NCI-H2227 (cell line): Measurements from ENCODE around the gene ZBTB7C.
"Not testable (repeated sequence)": the region's sequence is repeated elsewhere in the genome, so short reads cannot be mapped to it uniquely, and the experiment has no call there.

Experiments used
- DNase-seq: peaks from one replicate; lab custom pipeline; 2025; ENCODE audit not compliant: unreplicated experiment; lab: John Stamatoyannopoulos, UW

ZBTB7C gene

GRCh38 chr18:48408727-48409590, at the start of gene ZBTB7C:
TSS of gene ZBTB7C (minus strand) at chr18:48409383.
- DNase-seq = peak; percentile 74

GRCh38 chr18:48456838-48457237, 47.7 kb upstream of the ZBTB7C start:
- no peak for DNase-seq

GRCh38 chr18:48455555-48456478, 46.6 kb upstream of the ZBTB7C start:
- no peak for DNase-seq

- no peak for DNase-seq
Measured at GRCh38 chr18:48454261-48454757, 45.1 kb upstream of the ZBTB7C start.

GRCh38 chr18:48453330-48454066, 44.3 kb upstream of the ZBTB7C start:
- DNase-seq = no peak

- DNase-seq = peak; percentile 68
Measured at GRCh38 chr18:48452861-48453323, 43.7 kb upstream of the ZBTB7C start.

- DNase-seq = no peak
Measured at GRCh38 chr18:48450685-48451084, 41.5 kb upstream of the ZBTB7C start.

- DNase-seq = peak; percentile 81
Measured at GRCh38 chr18:48446582-48447225, 37.5 kb upstream of the ZBTB7C start.

GRCh38 chr18:48445540-48445939, 36.4 kb upstream of the ZBTB7C start:
- peak; percentile 78 for DNase-seq

- no peak for DNase-seq
Measured at GRCh38 chr18:48442761-48443160, 33.6 kb upstream of the ZBTB7C start.

GRCh38 chr18:48441405-48441881, 32.3 kb upstream of the ZBTB7C start:
- DNase-seq = peak; percentile 27

GRCh38 chr18:48440924-48441323, 31.7 kb upstream of the ZBTB7C start:
- DNase-seq = no peak

GRCh38 chr18:48436907-48437306, 27.7 kb upstream of the ZBTB7C start:
- DNase-seq = no peak

- not testable (repeated sequence) for DNase-seq
Measured at GRCh38 chr18:48434382-48434781, 25.2 kb upstream of the ZBTB7C start.

- no peak for DNase-seq
Measured at GRCh38 chr18:48433541-48433940, 24.4 kb upstream of the ZBTB7C start.

GRCh38 chr18:48430150-48430549, 21.0 kb upstream of the ZBTB7C start:
- no peak for DNase-seq

- no peak for DNase-seq
Measured at GRCh38 chr18:48428475-48429177, 19.4 kb upstream of the ZBTB7C start.

- DNase-seq = peak; percentile 15
Measured at GRCh38 chr18:48422947-48423378, 13.8 kb upstream of the ZBTB7C start.

- no peak for DNase-seq
Measured at GRCh38 chr18:48419277-48420022, 10.3 kb upstream of the ZBTB7C start.
